Measurements from ENCODE around the gene IMPDH2.

IMPDH2 gene

DNA sequence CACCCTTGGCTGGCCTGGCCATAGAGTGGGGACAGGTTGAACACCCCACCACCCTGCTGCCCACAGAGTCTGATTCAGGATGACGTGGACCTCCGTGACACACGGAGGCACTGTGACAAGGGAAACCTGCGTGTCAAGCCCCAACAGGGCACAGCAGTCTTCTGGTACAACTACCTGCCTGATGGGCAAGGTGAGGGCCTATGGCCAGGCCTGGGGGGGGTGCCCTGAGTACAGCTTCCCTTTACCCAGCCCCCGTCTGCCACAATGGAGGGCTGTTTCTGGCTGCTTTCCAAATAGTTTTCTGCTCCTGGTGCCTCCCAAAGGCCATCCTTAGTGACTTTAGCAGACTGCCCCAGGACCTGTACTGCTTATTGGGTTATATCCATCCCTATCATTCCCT lies 23.2 kb downstream of the IMPDH2 start:
- no peak for DNase-seq (ENCODE audit: low spot score)

DNA sequence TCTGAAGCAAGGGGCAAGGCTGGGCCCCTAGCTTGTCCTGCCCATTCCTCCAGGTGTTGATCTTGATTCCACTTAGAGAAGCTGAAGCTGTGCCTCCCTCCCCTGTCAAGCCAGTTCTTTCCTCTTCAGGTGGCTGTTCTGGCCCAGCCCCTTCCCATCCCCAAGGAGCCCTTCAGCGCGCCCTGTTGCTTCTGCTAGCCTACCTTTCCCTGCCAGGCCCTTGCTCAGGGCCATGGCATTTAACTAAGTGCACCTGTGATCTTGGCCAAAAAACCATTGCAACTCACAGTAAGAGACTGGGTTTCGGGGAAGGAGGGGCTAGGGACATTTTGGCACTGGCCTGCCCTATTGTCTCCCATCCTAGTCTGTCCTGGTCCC lies 23.9 kb downstream of the IMPDH2 start:
- DNase-seq (ENCODE audit: low spot score) = no peak

DNA sequence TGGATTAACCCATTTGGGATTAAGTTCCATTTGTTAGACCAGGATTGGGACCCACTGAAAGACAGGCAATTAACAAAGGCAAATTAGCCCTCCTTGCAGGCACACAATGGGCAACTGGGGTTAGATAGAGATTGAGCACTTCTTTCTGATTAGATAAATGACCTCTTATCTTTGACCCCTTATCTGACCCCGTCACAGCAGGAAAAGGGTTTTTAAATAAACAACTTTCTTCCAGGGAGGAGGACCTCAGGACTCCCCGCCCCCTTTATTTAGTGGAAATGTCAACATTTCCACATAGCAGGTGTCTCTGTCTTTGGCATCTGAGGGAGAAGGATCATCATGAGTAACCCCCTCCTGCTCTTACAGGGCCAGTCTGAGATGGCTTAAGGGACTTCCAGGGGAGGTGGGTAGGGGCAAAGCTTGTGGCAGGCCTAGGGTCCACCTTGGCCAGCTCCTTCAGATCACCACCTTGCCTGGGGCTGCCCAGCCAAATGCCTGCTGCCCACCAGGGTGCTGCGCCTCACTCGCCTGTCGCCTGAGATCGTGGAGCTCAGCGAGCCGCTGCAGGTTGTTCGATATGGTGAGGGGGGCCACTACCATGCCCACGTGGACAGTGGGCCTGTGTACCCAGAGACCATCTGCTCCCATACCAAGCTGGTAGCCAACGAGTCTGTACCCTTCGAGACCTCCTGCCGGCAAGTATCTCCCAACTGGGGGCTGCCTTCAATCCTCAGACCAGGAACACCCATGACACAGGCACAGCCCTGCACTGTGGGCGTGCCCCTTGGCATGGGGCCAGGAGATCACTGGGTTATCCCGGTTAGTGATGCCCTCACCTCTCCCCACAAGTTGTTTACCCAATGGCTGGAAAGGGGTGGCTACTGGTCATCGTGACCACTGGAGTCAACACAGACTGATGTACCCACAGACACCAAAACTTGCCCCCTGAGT lies 24.6 kb downstream of the IMPDH2 start:
- no peak for DNase-seq (ENCODE audit: low spot score)

DNA sequence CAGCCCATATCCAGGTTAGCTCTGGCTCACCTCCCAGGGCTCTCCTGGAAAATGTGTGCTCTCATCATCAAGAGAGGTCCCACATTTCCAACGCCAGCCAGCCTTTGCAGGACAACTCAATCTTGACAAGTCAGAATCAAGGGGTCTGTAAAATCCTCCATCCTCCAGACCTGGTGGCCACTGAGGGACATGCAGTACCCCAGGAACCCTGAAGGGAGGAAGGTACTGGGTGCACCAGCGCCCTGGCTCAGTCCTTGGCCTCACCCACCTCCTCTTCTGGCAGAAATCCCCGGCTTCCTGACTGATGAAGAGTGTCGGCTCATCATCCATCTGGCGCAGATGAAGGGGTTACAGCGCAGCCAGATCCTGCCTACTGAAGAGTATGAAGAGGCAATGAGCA lies 28.0 kb downstream of the IMPDH2 start:
- no peak for DNase-seq (ENCODE audit: low spot score)

DNA sequence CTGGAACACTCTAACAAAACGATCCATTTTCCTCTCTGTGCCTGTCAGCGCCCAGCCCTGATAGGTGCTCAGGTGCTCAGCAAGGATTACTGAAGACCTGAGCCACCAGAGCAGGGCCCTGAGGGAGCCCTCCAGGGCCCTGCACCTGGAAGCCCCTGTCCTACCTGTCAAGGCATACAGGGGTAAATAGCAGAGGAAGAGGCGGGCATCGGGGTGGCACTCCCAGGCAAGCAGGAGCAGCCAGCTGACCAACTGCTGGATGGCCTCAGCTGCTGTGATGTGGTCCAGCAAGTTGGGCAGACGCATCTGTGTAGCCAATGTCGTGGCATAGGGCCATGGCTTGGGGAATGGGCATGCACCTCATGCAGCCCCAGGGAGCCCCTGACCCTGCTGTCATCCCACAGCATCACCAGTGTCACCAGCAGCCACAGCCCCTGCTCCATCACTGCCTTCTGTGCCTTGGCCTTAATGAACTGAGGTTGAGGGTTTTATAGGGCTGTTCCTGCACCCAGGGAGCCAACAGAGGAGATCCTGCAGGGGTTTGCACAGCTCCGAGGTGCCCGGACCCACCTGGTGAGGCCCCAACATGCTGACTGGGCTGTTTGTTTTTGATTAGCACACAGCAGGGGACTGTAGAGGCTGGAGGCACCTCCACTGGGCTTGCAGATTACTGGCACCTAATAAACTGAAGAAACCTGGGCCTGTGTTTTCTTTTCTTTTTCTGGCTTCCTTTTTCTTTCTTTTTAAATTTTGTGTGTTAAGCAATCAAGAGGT lies 29.9 kb downstream of the IMPDH2 start:
- no peak for DNase-seq (ENCODE audit: low spot score)

DNA sequence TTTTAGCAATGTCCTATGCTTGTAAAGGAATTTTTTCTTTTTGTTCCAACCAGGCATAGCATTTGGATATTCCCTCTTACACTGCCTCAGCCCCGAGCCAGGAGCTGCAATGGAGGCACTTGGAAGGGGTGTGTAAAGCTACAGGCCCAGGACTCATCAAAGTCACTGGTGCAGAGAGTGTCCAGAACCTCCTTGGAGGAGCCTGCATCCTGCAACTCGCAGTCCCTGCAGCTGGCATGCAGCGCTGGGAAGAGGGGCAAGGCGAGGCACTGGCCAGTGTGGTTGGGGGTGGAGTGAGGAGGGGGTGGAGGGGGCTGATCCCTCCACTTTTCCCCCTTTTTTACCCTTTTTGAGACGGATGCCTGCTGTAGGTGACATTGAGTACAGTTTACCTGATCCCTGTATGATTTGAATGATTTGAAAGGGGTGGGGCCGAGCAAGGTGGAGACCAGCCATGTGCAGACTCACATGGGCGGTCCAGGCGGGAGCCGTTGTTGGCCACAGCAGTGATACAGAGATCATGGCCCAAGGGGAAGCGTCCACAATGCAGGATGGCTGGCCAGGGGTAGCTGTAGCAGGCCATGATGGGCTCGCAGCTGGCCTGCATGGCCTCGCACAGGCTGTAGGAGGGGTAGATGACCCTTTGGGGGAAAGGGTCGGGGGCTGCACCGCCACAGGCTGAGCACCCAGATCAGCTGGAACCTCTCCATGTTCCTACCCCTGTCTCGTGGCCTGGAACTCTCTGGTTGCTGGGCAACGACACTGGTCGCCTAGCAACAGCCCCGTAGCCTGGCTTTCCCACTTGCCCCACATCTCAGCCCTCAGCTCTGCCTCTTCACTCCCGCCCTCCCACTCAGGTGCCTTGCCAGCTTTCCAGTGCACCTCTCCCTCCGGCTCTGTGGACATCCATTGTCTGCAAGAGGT lies 31.2 kb downstream of the IMPDH2 start:
- DNase-seq (ENCODE audit: low spot score) = no peak

DNA sequence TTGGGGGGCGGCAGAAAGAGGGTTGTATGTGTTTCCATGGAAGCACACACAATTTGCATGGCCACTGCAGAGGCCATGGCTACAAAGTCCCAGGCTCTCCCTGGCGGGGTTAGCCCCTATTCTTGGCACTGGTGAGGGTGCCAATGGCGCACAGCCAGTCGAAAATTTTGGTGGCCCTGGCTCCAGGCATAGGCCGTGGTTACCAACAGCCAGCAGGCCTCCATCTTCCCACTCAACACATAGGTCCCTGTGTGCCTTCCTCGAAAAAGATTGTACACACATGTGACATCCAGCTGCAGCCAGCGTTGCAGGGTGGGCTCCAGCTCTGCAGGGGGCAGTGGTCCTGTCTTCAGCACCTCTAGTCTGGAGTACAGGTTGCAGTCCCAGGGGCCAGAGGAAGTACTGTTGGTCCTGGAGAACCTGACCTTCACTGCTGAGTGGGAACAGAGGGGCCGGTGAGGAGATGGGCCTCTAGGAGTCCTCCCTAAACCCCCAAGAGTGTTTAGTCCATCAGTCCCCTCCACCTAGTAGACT lies 32.0 kb downstream of the IMPDH2 start:
- DNase-seq (ENCODE audit: low spot score) = no peak

DNA sequence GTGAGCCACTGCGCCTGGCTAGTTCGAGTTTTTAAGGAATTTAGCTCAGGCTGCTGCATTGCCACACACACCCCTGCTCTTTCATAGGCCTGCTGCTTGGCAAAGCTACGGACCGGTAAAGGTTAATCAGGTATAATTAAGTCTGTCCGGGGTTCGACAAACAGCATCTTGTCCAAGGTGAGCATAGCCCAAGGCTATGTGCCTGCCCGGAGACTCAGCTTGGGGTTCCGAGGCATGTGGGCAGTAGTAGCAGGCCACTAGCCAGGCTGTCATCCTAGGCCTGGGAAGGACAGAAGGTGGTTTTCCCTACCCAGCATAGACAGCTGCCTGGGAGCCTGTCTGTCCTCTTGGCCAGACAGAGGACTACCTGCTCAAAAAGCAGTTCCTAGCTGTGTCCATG lies 32.6 kb downstream of the IMPDH2 start:
- no peak for DNase-seq (ENCODE audit: low spot score)

DNA sequence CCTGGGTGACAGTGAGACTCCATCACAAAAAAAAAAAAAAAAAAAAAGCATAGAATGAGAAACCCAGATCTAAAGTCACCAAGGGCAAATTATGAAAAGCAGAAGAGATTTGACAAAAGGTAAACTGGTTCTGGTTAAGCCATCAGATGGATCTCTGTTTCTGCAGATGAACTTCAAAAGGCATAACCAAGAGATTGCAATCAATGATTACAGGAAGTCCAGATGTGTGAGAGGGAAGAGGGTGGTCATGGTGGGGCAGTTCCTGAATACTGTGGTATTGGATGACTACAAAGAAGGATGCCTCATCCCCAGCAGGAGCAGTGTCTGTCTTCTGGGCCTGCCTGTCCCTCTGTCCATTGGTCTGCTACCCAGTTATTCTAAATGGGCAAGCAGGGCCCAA lies 35.4 kb downstream of the IMPDH2 start:
- DNase-seq (ENCODE audit: low spot score) = no peak

DNA sequence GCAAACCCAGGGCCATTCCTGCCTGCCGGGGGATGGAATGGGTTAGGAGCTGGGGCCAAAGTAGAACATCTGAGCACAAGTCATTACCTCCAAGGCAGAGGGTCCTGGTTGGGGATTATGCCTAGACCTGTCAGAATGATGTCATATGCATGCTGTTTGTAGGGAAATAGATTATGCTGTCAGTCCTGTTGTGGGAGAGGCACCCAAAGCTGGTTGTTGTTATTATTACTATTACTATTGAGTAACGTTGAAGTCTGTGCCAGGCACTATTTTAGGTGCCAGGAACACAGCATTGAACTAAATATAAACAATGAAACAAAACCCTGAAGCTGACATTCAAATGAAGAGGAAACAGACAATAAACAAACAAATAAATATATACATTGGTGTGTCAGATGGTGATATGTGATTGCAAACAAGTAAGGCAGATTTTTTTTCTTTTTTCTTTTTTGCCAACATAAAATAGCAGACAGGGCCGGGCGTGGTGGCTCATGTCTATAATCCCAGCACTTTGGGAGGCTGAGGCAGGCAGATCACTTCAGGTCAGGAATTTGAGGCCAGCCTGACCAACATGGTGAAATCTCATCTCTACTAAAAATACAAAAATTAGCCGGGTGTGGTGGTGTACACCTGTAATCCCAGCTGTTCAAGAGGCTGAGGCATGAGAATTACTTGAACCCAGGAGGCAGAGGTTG lies 37.2 kb downstream of the IMPDH2 start:
- DNase-seq (ENCODE audit: low spot score) = no peak

DNA sequence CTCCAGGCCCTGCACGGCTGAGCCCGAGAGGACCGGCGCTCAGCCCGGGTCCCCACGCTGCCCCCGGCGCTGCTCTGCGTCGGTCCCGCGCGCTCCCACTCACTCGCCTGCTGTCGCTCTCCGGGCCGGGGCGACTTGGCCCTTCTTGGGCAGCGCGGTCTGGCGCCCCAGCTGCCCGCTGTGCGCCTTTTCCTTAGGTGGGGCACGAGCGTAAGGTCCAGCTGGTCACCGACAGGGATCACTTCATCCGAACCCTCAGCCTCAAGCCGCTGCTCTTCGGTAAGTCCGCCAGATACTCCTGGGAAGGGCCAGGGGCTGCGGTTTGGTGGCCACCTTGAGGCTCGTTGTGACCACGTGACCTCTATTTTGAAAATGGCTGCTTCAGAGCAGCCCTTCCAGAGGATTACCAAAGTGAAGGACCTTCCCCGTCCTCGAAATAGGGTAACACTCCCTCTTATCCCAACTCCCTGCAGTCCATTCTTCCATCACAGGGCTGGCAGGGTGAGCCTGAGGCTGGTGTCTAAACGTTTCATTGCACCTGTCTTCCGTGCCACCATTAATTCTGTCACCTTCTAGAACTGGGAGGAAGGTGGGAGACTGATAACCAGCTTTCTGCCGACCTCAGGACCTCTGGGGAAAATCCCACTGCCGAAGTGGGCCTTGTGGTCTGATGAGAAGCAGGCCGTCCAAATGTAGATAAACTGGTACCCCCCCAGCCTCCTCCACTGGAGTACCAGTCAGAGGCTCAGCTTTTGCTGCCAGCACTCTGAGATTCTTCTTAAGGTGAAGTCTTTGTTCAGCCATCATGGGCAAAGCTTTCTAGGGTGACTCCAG lies 38.3 kb downstream of the IMPDH2 start:
- DNase-seq (ENCODE audit: low spot score) = peak; percentile 57

DNA sequence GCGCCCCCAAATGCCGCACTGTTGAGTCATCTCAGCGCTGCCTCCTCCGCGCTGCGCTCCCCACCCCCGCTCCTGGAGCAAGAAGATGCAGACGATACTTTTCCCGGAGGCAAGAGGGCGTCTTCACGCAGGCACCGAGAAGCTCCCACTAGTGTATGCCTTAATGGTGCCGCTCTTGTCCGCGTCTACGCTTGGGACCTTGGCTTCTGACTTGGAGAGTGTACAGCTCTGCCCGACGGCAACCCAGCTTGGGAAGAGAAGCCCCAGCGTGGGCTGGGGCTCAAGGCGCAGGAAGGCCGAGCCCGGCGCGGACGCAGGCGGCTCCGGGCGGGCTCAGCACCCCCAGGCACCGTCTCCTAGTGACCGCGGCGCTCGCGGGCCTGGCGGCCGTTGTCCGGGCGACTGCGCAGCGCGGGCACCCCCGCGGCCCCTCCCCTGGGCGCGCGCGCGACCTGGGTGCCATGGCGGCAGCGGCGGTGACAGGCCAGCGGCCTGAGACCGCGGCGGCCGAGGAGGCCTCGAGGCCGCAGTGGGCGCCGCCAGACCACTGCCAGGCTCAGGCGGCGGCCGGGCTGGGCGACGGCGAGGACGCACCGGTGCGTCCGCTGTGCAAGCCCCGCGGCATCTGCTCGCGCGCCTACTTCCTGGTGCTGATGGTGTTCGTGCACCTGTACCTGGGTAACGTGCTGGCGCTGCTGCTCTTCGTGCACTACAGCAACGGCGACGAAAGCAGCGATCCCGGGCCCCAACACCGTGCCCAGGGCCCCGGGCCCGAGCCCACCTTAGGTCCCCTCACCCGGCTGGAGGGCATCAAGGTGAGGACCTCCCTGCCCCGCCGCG lies 39.2 kb downstream of the IMPDH2 start, which contains the start of gene P4HTM:
Gene P4HTM (plus strand): TSS at position 446 of the 840 bp plus-strand sequence. CDS start 16 bp downstream, at position 462.
- DNase-seq (ENCODE audit: low spot score) = peak; percentile 95

DNA sequence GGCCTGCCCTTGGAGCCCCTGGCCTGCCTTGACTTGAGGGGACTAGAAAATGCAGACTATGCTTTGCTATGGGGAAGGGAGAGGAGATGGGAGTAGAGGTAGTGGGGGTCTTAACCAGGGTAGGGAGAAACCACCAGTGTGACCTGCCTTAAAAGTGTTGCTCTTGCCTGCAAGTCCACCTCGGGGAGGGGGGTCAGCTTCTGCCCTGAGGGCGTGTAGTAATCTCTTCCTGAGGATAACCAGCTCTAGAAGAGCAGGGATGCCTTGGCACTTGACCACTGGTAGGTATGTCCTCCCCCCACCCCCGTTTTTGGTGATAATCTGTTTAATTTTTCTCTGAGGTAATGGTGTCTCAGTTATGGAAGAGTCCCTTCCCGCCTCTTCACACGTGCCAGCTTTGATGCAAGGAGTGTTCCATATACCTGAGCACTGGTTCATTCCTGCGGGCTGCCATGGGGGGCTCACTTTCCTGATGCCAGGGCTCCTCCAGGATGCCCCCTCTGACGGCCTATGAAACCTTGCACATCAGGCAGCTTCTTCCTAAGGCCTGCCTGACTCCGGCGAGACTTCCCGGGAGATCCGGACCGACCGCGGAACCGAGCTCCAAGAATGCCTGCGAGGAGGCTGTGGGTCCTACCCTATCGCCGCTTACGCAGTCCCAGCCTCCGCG lies 39.9 kb downstream of the IMPDH2 start:
- no peak for DNase-seq (ENCODE audit: low spot score)

DNA sequence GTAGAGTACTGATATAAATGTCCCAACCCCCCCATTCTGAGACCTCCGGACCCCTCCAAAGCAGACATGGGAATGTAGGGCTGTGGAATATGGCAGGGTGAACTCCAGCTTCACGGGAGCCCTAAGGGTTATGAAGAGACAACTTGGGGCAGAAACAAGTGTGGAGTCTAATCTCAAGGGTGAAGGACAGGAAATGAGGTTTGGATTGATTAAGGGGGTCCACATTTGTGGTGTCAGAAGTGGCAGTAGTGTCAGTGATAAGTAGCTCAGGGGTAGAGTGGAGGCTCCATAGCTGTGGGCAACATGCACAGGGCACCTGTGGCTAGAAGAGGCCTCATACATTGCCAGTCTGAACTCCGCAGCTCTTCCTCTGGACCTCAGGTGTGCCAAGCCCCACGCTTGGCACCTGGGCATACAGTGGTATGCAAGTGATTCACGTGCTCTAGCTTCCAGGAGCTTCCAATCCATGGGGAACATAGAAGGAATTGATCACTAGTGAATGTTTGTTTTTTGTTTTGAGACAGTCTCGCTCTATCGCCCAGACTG lies 43.3 kb downstream of the IMPDH2 start:
- no peak for DNase-seq (ENCODE audit: low spot score)

DNA sequence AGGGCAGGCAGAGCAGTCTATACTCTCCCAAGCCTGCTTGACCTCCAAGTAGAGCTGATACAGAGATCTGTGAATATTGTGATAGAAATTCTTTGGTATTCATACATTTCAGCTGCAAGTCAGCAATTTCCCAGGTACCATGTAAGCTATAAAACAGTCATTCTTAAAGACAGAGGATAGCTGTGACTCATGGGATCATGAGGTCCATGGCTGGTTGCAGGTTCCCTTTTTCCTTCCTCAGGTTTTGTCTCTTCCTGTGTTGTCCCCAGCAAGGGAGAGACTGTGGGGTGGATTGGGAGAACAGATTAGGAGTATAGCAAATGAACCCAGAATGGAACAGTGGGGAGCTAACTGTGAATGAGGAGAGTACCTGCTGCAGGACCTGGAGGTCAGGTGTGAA lies 44.5 kb downstream of the IMPDH2 start:
- no peak for DNase-seq (ENCODE audit: low spot score)

DNA sequence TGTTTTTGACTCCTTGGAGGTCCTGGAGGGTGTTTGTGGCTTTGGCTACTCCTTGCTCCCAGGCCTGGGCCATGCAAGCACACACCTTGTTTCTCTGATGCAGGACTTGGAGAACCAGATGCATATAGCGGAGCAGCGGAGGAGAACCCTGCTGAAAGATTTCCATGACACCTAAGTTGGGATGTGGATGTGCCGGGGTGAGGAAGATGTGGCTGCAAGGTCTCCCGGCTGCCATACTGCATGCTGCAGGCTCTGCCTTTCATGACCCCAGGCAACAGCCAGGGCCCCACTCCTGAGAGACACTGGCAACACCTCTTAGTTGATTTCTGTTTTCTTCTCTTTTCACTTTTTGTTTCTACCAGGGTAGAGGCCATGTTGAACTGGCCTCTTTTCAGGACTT lies 46.1 kb downstream of the IMPDH2 start:
- DNase-seq (ENCODE audit: low spot score) = no peak

DNA sequence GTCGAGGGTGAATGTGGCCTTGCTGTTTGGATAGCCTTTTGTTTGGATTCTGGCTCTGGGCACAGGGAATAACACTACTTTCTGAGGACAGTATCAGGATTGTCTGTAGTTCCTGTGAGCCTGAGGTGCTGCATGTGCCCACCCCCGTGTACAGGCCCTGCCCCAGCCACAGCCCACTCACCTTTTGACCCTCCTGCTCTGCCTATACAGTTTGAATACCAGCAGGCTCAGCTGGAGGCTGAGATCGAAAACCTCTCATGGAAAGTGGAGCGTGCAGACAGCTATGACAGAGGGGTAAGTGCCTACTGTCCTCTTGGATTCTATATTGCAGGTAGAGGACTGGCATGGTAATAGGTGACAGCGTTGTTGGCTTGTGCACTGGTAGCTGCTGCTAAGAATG lies 46.5 kb downstream of the IMPDH2 start:
- no peak for DNase-seq (ENCODE audit: low spot score)

DNA sequence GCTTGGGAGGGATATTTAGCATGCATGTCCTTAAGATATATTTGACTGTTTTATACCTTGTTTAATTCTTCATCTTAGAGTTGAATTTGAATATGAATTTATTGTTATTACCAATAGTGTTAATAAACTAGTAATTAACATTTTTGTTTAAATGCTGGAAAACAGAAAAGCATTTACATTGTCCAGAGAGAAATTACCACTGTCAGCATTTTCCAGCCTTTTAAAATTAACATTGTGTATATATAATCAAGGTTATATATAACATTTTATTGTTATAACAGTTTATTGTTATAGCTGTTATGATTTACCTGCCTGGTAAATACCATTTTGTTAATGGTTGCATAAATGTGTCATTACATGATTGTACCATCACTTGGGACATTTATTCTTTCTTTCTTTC lies 47.2 kb downstream of the IMPDH2 start:
- DNase-seq (ENCODE audit: low spot score) = no peak
